GM18870 (cell line): ENCODE results near the gene CLTC.
"Not testable (repeated sequence)": the region's sequence is repeated elsewhere in the genome, so short reads cannot be mapped to it uniquely, and the experiment has no call there.

ENCODE experiments used
- ATAC-seq: cut with Tn5 transposase; IDR thresholded peaks from one replicate; pipeline ENCODE4 v1.9.1; 2021; ENCODE audit warnings: moderate library complexity; ENCODE audit not compliant: unreplicated experiment

The CLTC gene

GRCh38 chr17:59619298-59620063 is at the start of gene CLTC:
Gene CLTC (plus strand): TSS chr17:59619895. CDS start chr17:59620132, 237 bp downstream.
- ATAC-seq: peak; percentile 58

- ATAC-seq: no peak
Observed at GRCh38 chr17:59572301-59572924, 47.3 kb upstream of the CLTC start.

DNA sequence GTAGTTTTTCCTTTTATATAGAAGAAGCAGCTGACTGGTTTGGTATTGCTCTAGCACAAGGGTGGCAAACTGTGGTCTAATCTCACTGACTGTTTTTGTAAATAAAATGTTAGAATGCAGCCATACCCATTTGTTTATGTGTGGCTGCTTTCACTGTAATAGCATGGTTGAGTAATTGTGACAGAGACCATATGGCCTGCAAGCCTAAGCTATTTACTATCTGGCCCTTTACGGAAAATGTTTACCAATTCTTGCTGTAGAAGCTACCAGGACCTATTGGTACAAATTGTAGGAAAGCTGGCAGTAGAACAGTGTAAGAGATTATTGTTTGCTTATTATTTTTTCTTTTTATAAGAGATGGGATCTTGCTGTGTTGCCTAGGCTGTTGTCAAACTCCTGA is 35.5 kb upstream of the CLTC start:
- ATAC-seq: not testable (repeated sequence)

GRCh38 chr17:59600169-59600568 is 19.5 kb upstream of the CLTC start:
- no peak for ATAC-seq

DNA sequence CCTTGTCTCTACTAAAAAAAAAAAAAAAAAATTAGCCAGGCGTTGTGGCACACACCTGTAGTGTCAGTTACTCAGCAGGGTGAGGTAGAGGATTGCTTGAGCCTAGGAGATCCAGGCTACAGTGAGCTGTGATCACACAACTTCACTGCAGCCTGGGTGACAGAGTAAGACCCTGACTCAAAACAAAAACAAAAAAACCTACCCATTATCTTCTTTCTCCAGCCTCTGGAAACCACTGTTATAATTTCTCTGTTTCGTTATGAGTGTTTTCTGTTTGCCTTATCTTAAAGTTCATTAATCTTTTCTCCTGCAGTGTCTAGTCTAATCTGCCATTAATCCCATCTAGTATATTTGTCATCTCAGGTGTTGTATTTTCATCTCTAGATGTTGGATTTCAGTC is 18.6 kb upstream of the CLTC start:
- ATAC-seq: peak; percentile 58

DNA sequence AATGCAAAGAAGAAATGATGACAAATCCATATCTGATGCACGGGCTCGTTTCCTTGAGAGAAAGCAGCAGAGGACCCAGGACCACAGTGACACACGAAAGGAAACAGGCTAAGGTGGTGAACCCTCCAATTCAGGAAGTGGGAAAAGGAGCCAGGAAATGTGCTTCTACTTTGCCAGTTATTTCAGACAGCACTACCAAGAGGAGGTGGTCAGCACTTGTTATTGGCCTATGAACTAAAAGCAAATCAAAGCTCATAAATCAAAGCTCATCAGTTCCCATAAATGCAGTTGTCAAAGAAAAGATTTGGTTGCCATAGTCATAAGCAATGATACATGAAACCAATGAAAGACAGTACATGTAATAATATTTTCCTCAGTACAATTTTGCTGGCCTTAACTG is 12.6 kb upstream of the CLTC start:
- ATAC-seq: no peak

GRCh38 chr17:59607817-59608403 is 11.8 kb upstream of the CLTC start:
- no peak for ATAC-seq

DNA sequence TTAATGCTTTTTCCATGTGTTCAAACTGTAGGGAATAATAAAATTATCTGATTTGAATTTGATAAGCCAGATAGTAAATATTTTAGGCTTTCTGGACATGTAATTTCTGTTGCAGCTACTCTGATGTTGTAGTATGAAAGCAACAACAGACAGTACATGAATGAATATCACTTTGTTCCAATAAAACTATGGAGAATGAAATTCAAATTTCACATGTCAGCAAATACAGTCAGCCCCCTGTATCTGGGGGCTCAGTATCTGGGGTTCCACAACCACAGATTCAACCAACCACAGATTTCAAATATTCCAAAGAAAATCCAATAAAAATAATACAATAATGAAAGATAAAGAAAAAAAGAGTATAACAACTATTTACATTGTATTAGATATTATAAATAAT is 8.2 kb upstream of the CLTC start:
- no peak for ATAC-seq

GRCh38 chr17:59616253-59616920 is 3.3 kb upstream of the CLTC start:
- no peak for ATAC-seq

- ATAC-seq: no peak
Observed at GRCh38 chr17:59617156-59617732, 2.5 kb upstream of the CLTC start.

GRCh38 chr17:59619035-59619297 is 729 bp upstream of the CLTC start:
- ATAC-seq: no peak

- no peak for ATAC-seq
Observed at GRCh38 chr17:59620064-59620359, 317 bp downstream of the CLTC start.

- ATAC-seq: no peak
Observed at GRCh38 chr17:59620518-59621259, 994 bp downstream of the CLTC start.

GRCh38 chr17:59621771-59622170 is 2.1 kb downstream of the CLTC start:
- ATAC-seq: no peak

GRCh38 chr17:59623151-59623550 is 3.5 kb downstream of the CLTC start:
- no peak for ATAC-seq

DNA sequence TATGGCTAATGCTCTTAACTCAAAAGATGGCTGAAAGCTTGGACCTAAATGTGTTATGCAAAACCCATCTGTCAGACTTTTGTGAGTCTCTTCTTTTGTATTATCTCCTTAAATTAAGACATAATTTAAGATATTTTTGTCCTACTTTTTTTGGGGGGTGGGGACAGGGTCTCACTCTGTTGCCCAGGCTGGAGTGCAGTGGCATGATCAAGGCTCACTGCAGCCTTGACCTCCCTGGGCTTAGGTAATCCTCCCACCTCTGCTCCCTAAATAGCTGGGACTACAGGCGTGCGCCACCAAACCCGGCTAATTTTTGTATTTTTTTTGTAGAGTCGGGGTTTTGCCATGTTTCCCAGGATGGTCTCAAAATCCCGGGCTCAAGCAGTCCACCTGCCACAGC is 7.1 kb downstream of the CLTC start:
- no peak for ATAC-seq

DNA sequence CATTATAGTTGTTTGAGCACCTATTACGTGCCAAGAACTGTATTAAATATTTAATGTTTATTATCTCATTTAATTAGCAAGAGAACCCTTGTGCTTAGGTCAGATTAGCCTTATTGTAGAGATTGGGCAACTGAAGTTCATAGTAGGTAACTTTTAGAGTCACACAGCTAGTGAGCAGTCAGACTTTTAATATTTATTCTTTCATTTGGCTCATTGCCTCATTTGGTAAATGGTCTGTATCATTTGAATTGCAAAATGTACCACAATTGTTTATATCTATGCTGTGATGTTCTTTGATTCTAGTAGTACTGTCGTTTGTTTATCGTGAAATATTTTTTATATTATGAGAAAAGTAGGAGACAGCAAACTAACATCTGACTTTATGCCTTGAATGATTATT is 7.6 kb downstream of the CLTC start:
- ATAC-seq: no peak

- ATAC-seq: no peak
Observed at GRCh38 chr17:59627770-59628171, 8.1 kb downstream of the CLTC start.

GRCh38 chr17:59629174-59629573 is 9.5 kb downstream of the CLTC start:
- ATAC-seq: no peak

DNA sequence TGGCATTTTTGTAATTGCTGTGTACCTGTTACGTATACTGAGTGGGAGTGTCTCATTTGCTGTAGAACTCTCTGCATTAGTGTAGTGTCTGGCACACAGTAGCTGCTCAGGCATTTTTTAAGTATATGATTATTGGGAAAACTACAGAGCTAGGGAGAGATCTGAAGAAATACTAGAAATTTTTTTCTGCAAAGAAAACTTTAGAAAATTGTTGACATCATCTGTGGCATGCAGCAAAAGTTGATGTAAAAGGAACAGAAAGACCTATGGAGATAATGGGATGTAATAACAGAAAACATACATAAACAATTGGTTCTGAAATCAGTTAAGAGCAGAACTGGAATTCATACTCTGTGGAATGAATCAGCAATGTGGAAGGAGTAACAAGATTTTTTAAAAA is 11.6 kb downstream of the CLTC start:
- no peak for ATAC-seq

- ATAC-seq: no peak
Observed at GRCh38 chr17:59632398-59632797, 12.7 kb downstream of the CLTC start.
